GM19324 (cell line): ENCODE results near the gene GPC5.

Experiments used
- ATAC-seq: cut with Tn5 transposase; IDR thresholded peaks from one replicate; pipeline ENCODE4 v1.9.1; 2021; ENCODE audit warnings: mild to moderate bottlenecking, moderate library complexity; ENCODE audit not compliant: unreplicated experiment, low FRiP score

GPC5 gene

GRCh38 chr13:91699863-91700262, 301.4 kb downstream of the GPC5 start:
- ATAC-seq, result no peak

GRCh38 chr13:91701975-91702374, 303.6 kb downstream of the GPC5 start:
- no peak for ATAC-seq

GRCh38 chr13:91702411-91702810, 304.0 kb downstream of the GPC5 start:
- no peak for ATAC-seq

GRCh38 chr13:91704398-91704797, 306.0 kb downstream of the GPC5 start:
- ATAC-seq, result no peak

- no peak for ATAC-seq
These were observed 310.1 kb downstream of the GPC5 start for GRCh38 chr13:91708558-91708957.

- no peak for ATAC-seq
These were observed 310.8 kb downstream of the GPC5 start for GRCh38 chr13:91709180-91709579.

GRCh38 chr13:91710733-91711132, 312.3 kb downstream of the GPC5 start:
- no peak for ATAC-seq

- no peak for ATAC-seq
These were observed 316.4 kb downstream of the GPC5 start for GRCh38 chr13:91714855-91715254.

GRCh38 chr13:91716436-91717065, 318.1 kb downstream of the GPC5 start:
- ATAC-seq, result no peak

- no peak for ATAC-seq
These were observed 320.6 kb downstream of the GPC5 start for GRCh38 chr13:91719033-91719432.

- no peak for ATAC-seq
These were observed 323.0 kb downstream of the GPC5 start for GRCh38 chr13:91721413-91721812.

GRCh38 chr13:91722267-91722884, 324.0 kb downstream of the GPC5 start:
- ATAC-seq, result no peak

GRCh38 chr13:91724591-91724990, 326.2 kb downstream of the GPC5 start:
- ATAC-seq, result no peak

- no peak for ATAC-seq
These were observed 327.2 kb downstream of the GPC5 start for GRCh38 chr13:91725646-91726045.

GRCh38 chr13:91726671-91727070, 328.2 kb downstream of the GPC5 start:
- ATAC-seq, result no peak

GRCh38 chr13:91729859-91730258, 331.4 kb downstream of the GPC5 start:
- ATAC-seq, result no peak

- no peak for ATAC-seq
These were observed 341.3 kb downstream of the GPC5 start for GRCh38 chr13:91739751-91740150.

GRCh38 chr13:91740756-91741155, 342.3 kb downstream of the GPC5 start:
- ATAC-seq, result no peak

- no peak for ATAC-seq
These were observed 343.5 kb downstream of the GPC5 start for GRCh38 chr13:91741925-91742324.

- ATAC-seq, result no peak
These were observed 345.9 kb downstream of the GPC5 start for GRCh38 chr13:91744284-91744683.

GRCh38 chr13:91745967-91746366, 347.5 kb downstream of the GPC5 start:
- ATAC-seq, result no peak

GRCh38 chr13:91747186-91747585, 348.8 kb downstream of the GPC5 start:
- ATAC-seq, result no peak
